Cardiac fibroblast (primary cell): ENCODE data around the gene KSR1.
"Not testable (repeated sequence)": the region's sequence is repeated elsewhere in the genome, so short reads cannot be mapped to it uniquely, and the experiment has no call there.

Experiments
- DNase-seq, 2 donors: peaks; one replicate each; pipeline versions ENCODE4 v3.0.0 to v3.0.0-alpha.2; 2010; ENCODE audit warnings: low read depth in 2 of 2
- H3K4me3 ChIP-seq, 2 donors: replicated peaks in 1 of 2; 1 replicate in 1 of 2; 2 replicates in 1 of 2; pipeline ENCODE4 v1.5.1; 2011; ENCODE audit warnings: low read depth in 2 of 2, low read length in 2 of 2, mild to moderate bottlenecking in 2 of 2, moderate library complexity in 1 of 2
- TF ChIP-seq, protein P1 (sequence below): IDR thresholded peaks from one replicate; pipeline ENCODE4 v1.5.1; 2011; ENCODE audit warnings: low read depth, mild to moderate bottlenecking, low read length, inconsistent platforms

KSR1 gene

DNA sequence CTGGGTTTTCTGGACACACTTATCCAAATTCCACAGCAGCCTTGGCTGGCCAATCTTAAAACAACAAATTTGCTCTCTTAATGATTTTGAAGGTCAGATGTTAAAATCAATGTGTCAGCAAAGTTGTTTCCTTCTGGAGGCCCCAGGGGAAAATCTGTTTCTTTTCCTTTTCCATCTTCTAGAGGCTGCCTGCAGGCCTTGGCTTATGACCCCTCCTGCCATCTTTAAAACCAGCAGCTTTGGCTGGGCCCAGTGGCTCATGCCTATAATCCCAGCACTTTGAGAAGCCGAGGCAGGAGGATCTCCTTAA is 177.7 kb downstream of the KSR1 start:
- DNase-seq = no peak
- TF ChIP-seq, protein P1, sequence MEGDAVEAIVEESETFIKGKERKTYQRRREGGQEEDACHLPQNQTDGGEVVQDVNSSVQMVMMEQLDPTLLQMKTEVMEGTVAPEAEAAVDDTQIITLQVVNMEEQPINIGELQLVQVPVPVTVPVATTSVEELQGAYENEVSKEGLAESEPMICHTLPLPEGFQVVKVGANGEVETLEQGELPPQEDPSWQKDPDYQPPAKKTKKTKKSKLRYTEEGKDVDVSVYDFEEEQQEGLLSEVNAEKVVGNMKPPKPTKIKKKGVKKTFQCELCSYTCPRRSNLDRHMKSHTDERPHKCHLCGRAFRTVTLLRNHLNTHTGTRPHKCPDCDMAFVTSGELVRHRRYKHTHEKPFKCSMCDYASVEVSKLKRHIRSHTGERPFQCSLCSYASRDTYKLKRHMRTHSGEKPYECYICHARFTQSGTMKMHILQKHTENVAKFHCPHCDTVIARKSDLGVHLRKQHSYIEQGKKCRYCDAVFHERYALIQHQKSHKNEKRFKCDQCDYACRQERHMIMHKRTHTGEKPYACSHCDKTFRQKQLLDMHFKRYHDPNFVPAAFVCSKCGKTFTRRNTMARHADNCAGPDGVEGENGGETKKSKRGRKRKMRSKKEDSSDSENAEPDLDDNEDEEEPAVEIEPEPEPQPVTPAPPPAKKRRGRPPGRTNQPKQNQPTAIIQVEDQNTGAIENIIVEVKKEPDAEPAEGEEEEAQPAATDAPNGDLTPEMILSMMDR = no peak

DNA sequence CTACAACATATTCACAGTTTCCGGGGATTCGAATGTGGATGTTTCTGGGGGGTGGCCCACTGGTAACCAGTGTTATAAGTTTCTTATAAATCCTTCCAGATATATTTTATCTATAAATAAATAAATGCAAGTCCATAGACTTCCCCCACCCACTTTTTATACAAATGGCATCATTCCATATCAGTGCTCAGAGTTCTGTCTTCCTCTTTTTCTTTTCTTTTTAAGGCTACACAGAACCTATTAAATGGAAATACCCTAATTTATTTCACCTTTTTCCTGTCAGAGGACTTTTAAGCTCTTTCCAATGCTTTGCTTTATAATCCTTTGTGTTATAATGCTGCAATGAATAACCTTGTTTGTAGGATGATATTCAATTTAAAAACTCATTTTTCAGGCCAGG is 178.5 kb downstream of the KSR1 start:
- DNase-seq = no peak
- TF ChIP-seq, protein P1 = no peak
- H3K4me3 ChIP-seq = no peak overlapping the region

More for the DNA sequence above, 177.7 kb downstream of the KSR1 start:
- no peak overlapping the region for H3K4me3 ChIP-seq

DNA sequence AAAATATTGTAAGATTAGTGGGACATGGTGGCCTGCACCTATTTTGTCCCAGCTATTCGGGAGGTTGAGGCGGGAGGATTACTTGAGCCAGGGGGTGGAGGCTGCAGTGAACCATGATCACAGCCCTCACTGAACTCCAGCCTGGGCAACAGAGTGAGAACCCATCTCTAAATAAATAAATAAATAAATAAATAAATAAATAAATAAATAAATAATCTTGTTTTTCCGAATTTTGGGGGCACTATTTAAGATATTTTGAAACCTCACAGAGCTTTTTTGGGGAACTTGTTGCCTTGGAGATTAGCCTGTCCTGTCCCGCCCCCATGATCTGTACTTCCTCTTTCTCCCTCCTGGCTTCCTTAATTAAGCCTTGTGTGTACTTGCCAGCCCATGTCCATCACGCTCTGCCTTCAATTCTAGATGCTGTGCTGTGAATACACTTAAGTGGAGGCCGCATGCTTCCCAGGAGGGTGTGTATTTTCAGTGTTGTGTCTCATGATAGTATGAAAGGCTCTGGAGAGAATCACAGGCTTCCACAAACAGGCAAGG is 179.1 kb downstream of the KSR1 start:
- TF ChIP-seq, protein P1 = no peak
- H3K4me3 ChIP-seq = no peak overlapping the region
- no peak for DNase-seq

DNA sequence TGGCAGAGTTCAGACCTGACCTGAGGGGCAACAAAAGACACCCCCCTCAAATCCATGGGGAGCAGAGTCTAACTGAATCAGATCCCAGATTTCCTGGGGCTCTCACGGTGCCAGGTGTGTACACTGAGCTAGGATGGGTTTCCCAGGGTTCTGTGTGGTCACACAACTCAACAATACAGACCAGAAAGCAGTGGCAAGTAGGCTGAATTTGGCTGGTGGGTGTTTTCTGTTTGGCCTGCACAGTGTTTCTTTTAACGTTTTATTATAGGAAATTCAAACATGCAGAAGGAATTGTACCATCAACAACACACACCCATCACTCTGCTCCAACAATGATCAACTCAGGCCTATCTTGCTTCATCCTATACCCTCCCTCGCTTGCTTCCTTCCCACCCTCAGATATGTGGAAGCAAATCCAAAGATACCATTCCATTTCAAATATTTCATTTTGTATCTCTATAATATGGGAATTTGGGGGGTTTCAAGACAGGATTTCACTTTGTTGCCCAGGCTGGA is 179.8 kb downstream of the KSR1 start:
- not testable (repeated sequence) for DNase-seq, H3K4me3 ChIP-seq

DNA sequence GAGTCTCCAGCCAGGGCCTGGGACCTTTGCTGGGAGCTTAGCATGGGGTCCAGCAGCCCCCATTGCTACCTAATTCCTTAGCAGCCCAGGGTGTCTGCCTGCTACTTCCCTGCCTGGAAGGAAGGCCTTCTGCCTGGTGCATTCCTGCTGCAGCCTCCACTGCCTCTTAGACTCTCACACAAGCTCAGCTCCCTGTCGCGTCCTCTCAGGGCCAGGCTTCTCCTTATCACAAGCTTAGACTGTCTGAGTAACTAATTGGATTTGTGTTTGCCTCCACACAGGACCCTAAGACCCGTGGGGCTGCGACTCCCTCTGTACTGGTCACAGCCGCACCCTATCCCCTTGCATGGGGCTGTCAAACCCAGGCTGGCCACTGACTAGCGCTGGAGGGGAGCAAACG is 181.6 kb downstream of the KSR1 start:
- not testable (repeated sequence) for DNase-seq, H3K4me3 ChIP-seq

DNA sequence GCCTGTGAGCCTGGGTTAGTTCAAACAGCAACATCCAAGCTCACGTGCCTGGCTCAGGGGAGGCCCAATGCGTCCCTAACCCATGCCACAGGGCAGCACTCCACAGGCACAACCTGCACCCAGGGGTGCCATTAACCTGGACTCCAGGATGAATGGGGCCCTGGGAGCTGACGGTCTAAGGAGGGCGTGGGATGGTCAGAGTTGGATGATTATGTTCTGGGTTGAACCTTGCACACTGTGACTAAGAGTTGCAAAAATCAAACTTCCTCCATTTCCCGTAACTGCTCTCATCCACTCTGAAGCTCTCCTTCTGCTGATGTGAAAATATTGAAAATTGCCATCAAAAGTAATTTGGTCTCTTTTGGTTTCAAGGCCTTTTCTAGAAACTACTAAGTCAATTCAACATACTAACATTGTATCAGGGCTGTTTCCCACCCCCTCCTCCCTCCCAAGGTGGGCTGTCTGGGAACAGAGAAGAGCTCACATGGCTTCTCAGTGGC is 182.2 kb downstream of the KSR1 start:
- H3K4me3 ChIP-seq, DNase-seq: not testable (repeated sequence)

DNA sequence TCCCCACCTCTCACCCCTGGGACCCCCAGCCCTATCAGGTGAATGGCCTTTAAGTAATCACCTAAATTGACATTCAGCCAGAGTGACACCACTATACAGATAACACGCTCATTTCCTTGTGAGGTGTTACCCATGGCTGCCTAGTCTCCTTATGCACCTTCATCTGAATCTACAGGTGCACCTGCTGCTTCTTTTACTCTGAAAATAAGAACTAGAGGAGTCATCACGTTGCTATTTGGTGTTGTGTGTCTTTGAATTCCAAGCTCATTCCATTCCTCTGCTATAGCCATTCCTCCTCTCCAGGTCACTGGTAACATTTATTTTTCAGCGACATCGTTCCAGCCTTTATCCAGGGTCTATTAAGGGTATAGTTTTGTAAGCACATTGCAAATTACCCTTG is 184.5 kb downstream of the KSR1 start:
- DNase-seq = no peak
- TF ChIP-seq, protein P1 = no peak

DNA sequence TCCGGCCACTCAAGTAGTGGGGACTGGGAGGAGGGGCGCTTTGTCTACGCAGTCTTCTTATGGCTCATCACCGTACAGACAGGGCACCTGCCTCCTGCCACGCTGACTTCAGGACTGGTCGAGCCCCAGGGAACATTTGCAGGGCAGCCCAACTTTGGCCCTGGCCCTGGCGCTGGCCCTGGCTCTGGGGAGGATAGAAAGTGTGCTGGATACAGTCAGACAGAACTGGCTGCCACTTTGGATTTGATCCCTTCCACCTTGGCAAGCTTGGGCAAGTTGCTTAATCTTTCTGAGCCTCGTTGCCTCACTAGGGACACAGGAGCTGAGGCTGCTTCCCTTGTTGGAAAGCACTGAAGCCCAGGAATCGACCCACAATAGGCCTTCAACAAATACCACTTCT is 188.3 kb downstream of the KSR1 start:
- TF ChIP-seq, protein P1 = no peak
- H3K4me3 ChIP-seq = no peak overlapping the region
- DNase-seq = peak in 1 of 2 donors; percentile 36

More for the DNA sequence above, 184.5 kb downstream of the KSR1 start:
- H3K4me3 ChIP-seq = no peak overlapping the region

DNA sequence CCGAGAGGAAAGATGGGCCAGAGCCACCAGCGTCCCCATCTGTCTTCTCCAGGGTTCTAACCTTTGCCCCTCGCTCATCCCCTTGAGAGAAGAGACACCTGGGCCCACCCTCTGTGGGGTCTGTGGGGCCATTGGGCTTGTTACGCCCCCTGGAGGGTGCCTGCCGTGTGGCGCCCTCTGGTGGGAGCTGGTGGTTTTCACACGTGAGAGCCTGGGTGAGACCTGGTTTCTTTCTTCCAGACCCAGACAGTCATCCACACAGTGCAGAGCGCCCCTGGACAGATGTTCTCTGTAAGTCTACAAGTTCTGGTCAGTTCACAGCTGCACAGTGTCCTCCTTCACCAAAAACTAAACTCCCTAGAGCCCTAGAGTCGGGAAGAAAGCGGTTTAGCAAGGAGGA is 189.4 kb downstream of the KSR1 start:
- not testable (repeated sequence) for DNase-seq, H3K4me3 ChIP-seq
